ENCODE data around the gene MLXIP. TPM values are rescaled to one million over a fixed set of nuclear protein-coding genes. Genes with fewer than 3 reads are reported as not detected.

MLXIP gene
- total and polyA plus RNA-seq, 2 of the 4 experiments (the other 2 are of a cell fraction) = 2.7 to 10.8 TPM

DNA sequence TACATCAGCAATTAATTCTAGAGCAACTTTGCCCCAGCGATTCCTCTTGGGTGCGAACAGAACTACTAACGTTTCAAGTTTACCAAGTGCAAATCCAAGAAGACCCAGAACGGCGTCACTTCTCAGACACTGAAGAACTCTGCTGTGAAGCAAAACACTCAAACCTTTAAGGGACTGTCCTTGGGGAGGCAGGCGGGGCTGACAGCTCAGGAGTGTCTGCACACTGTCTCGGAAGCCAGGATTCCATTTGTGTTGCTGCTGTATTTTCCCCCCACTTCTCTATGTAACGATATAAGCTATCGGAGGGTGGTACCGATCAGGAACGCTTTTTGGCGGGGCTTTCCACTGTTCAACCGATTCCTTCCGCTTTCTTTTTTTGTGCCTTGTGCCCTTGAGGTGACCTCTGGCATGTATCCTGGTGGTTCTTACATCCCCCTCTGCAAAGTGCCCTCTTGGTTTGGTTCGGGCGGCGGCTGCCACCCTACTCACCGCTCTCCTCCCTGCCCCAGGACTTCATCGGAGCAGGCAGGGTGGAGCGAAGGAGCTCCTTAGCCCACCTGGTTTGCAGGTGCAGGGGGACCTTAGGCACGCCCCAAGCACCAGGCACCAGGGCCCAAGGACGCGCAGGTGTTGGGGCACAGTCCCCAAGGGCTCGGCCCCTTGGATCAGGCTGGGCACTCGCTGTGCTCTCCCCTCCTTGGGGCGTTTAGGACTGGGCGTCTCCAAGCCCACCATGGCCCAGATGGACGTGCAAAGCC lies 19.2 kb upstream of the MLXIP start:
- dilution Hi-C loops (cut with HindIII; ENCODE audit: low sequenced_read_pairs, unreplicated experiment) = no loop called here
- H3K23ac ChIP-seq (ENCODE audit: low read depth, low read length) = no peak overlapping the region

More for the DNA sequence above, 19.2 kb upstream of the MLXIP start:
- Histone ChIP-seq H3K9me3 (ENCODE audit: control insufficient read depth, insufficient read depth, low read length) (no peaks in the 10 kb centered on the region), H3K4me3 (ENCODE audit: insufficient read depth, low read depth, low read length) (no peak overlapping the region), H2BK20ac (ENCODE audit: low read depth, low read length) (no peak overlapping the region), H2BK120ac (ENCODE audit: low read depth, low read length) (no peak overlapping the region), H4K5ac (ENCODE audit: low read depth, low read length) (no peak overlapping the region), H3K27me3 (ENCODE audit: control insufficient read depth, insufficient read depth, low read length) (no peaks in the 10 kb centered on the region), H4K8ac (ENCODE audit: low read depth in 2 of 2, low read length in 2 of 2) (no peak overlapping the region), H3K36me3 (ENCODE audit: control insufficient read depth, insufficient read depth, low read length) (peaks cover 9% of the 10 kb centered on the region; the same call in 1 of the 2 replicates), H2AFZ (replicated peaks; ENCODE audit: low read length, poor library complexity) (no peak overlapping the region), H3K56ac (ENCODE audit: extremely low read depth, insufficient read depth, low read length) (no peak overlapping the region), H3K4me1 (ENCODE audit: control insufficient read depth, insufficient read depth, low read length) (peaks cover 24% of the 10 kb centered on the region), H2AK9ac (replicated peaks; ENCODE audit: low read depth, low read length, poor library complexity) (no peak overlapping the region), H2BK15ac (ENCODE audit: low read depth, low read length) (no peak overlapping the region), H2AK5ac (ENCODE audit: low read depth, low read length) (no peak overlapping the region), H3K14ac (replicated peaks; ENCODE audit: low read depth, low read length) (no peak overlapping the region), H2BK5ac (ENCODE audit: low read depth, low read length, poor library complexity, severe bottlenecking) (no peak overlapping the region), H4K91ac (ENCODE audit: insufficient read depth, low read depth, low read length) (no peak overlapping the region), H3K9me1 (ENCODE audit: insufficient read depth, low read length) (peaks cover 7% of the 10 kb centered on the region), H3K4me2 (ENCODE audit: low read depth, low read length) (no peak overlapping the region), H3K27ac (ENCODE audit: insufficient read depth, low read length) (no peak overlapping the region), H3K79me1 (ENCODE audit: low read depth in 1 of 2, low read length in 2 of 2) (peaks cover 0 to 15% of the 10 kb centered on the region in 2 experiments; a peak in 2 of 4 replicates), H4K20me1 (ENCODE audit: insufficient read depth, low read length) (no peaks in the 10 kb centered on the region; the same call in 1 of the 2 replicates), H3K18ac (ENCODE audit: low read depth, low read length) (no peak overlapping the region), H3K9ac (ENCODE audit: low read depth, low read length) (no peak overlapping the region), H3K4ac (ENCODE audit: low read depth, low read length) (no peak overlapping the region)
- TF ChIP-seq SMC3 (IDR thresholded peaks at IDR 0.05; ENCODE audit: low read depth, low read length) = no peak
- no peak for TF ChIP-seq POLR2A (IDR thresholded peaks at IDR 0.05; ENCODE audit: low read depth, low read length)
- TF ChIP-seq RAD21 (IDR thresholded peaks at IDR 0.05; ENCODE audit: low read length) = no peak
- TF ChIP-seq, protein P1, sequence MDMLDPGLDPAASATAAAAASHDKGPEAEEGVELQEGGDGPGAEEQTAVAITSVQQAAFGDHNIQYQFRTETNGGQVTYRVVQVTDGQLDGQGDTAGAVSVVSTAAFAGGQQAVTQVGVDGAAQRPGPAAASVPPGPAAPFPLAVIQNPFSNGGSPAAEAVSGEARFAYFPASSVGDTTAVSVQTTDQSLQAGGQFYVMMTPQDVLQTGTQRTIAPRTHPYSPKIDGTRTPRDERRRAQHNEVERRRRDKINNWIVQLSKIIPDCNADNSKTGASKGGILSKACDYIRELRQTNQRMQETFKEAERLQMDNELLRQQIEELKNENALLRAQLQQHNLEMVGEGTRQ (IDR thresholded peaks at IDR 0.05; ENCODE audit: low read depth, low read length) = no peak
- no peak for TF ChIP-seq BHLHE40 (IDR thresholded peaks at IDR 0.05; ENCODE audit: low read depth, low read length)
- no peak for TF ChIP-seq RFX5 (IDR thresholded peaks at IDR 0.05; ENCODE audit: low read depth, low read length)
- TF ChIP-seq FOS (IDR thresholded peaks at IDR 0.05; ENCODE audit: low read depth, low read length) = no peak
- TF ChIP-seq RCOR1 (IDR thresholded peaks at IDR 0.05; ENCODE audit: insufficient replicate concordance, low read length) = no peak
- no peak for TF ChIP-seq MAFK (IDR thresholded peaks at IDR 0.05; ENCODE audit: low read depth, low read length)
- no peak for TF ChIP-seq MXI1 (IDR thresholded peaks at IDR 0.05; ENCODE audit: borderline replicate concordance, low read depth, low read length)
- TF ChIP-seq CHD1 (IDR thresholded peaks at IDR 0.05; ENCODE audit: low read depth, low read length) = no peak
- TF ChIP-seq, protein P2, sequence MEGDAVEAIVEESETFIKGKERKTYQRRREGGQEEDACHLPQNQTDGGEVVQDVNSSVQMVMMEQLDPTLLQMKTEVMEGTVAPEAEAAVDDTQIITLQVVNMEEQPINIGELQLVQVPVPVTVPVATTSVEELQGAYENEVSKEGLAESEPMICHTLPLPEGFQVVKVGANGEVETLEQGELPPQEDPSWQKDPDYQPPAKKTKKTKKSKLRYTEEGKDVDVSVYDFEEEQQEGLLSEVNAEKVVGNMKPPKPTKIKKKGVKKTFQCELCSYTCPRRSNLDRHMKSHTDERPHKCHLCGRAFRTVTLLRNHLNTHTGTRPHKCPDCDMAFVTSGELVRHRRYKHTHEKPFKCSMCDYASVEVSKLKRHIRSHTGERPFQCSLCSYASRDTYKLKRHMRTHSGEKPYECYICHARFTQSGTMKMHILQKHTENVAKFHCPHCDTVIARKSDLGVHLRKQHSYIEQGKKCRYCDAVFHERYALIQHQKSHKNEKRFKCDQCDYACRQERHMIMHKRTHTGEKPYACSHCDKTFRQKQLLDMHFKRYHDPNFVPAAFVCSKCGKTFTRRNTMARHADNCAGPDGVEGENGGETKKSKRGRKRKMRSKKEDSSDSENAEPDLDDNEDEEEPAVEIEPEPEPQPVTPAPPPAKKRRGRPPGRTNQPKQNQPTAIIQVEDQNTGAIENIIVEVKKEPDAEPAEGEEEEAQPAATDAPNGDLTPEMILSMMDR (conservative IDR thresholded peaks at IDR 0.05; ENCODE audit: low read depth, low read length) = no peak
- TF ChIP-seq MAZ (IDR thresholded peaks at IDR 0.05; ENCODE audit: borderline replicate concordance, low read depth, low read length) = no peak
- in situ Hi-C loops (cut with MboI; ENCODE audit: low sequenced_read_pairs) (loop anchor here (5.0 kb wide), 2 partner anchors 58 to 133 kb away; no protein-coding TSS in a partner anchor), intact Hi-C loops (cut with micrococcal nuclease) (no loop called here)
- 86% methylated on average over 17 of the region's 28 CpGs; no CpG with 5 or more reads in 1 of the 2 experiments for WGBS, 2 experiments (ENCODE audit: extremely low coverage in 2 of 2, insufficient read length in 1 of 2)
- ATAC-seq (ENCODE audit: low read depth) (no peak), DNase-seq (no peak)
- no TSS peak for BruUV-seq (replicated peaks)
- ChIA-PET POLR2A (ENCODE audit: unreplicated experiment) (no interaction called here), CTCF (interaction anchor here (1.0 kb wide), 1 partner anchor 64 kb away, joined by 3 read pairs; no protein-coding TSS in a partner anchor)

All from IMR-90 (cell line).